GM18511 (cell line): ENCODE measurements around the gene SYNCRIP.
A peak's percentile ranks its signal among the peaks of the same experiment; 100 is the strongest.
"Not testable (repeated sequence)": the region's sequence is repeated elsewhere in the genome, so short reads cannot be mapped to it uniquely, and the experiment has no call there.

Experiments
- ATAC-seq: cut with Tn5 transposase; IDR thresholded peaks from one replicate; pipeline ENCODE4 v1.9.1; 2021; ENCODE audit warnings: mild to moderate bottlenecking, moderate library complexity; ENCODE audit not compliant: unreplicated experiment

The SYNCRIP gene

DNA sequence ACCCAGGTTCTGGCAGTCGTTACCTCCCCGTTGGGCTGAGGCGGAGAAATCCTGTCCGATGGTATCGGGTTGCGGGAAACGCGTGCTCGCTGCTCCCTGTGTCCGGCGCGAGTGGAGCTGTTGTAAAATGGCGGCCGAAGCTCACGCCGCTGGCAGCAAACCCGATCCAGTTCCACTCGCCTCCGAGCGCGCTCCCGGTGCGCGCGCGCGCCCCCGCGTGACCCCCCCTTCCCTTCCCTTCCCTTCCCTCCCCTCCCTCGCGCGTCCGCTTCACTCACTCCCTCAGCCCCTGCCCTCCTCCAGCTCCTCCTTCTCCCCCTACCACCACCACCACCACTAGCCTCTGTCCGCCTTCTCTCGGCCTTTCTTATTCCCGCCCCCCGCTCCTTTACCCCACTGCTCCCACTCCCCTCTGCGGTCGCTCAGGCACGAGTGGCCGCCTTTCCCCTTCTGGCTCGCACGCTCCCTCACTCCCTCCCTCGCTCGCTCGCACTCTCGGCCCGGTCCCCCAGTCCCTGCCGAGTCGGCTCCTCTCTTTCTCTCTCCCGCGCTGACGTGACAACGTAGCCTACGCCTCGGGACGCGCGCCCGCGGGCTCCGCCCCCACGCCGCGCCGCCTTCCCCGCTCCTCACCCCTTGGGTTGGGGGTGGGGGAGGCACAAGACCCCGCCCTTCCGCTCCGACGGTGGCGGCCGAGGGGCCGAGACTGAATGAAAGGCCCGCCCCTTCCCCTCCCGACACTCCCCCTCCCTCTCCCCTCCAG, at the start of gene SYNCRIP:
Gene SYNCRIP (minus strand): TSS at position 113 of the 763 bp plus-strand sequence. CDS start 1,447 bp downstream, outside the sequence.
- ATAC-seq, result peak; percentile 74

GRCh38 chr6:85691478-85691877, 48.8 kb upstream of the SYNCRIP start:
- ATAC-seq, result no peak

DNA sequence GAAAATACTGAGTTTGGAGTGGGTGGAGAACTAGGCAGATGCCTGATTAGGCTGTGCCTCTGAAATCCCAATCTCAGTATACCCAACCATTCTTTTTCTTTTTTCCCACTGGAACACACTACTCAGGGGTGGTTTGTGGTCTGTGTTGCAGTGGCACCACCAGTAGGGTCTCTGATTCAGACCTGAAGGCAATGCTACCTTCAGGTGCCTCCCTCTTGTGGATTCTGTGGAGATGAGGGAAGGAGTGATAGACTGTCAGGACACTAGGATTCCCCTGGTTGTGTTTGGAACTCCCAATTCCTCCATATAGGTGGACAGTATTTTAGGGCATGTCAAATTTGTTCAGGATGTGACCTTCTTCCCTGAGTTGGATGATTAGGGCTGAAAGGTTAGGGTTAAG, 47.4 kb upstream of the SYNCRIP start:
- no peak for ATAC-seq

DNA sequence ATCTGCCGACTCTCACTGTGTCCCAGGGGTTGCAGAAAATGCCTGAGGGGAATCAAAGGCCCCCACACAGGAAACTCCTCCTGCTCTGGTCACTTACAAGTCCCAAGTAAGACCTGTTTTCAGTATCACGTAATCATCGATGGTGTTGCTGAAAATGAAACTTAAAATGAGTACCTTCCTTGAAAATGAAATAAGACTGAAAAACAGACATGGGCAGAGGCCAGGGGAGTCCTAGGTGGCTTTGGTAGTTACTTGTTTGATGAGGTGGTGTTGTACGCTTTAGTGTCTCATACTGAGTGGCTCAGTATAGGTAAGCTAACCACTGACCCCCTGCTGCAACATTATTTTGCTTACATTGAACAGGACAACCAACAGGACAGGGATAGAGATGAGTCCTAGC, 43.0 kb upstream of the SYNCRIP start:
- peak; percentile 93 for ATAC-seq

DNA sequence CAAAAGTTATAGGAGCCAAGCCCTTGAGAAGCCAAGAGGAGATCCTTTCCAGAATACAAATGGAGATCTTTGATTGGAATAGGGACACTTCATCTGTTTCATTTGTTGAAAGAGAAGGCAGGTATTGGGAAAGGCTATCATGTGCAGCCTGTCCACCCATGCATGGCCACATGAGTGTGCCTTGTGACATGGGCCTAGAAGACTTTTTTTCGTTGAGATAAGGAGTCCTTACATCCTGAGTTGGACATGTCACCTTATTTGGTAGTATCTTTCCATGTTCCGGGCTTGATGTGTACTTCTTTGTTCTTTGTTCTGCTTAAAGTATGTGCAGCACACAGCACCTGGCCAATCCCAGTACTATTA, 42.1 kb upstream of the SYNCRIP start:
- no peak for ATAC-seq

- no peak for ATAC-seq
Observed at GRCh38 chr6:85684133-85684808, 41.6 kb upstream of the SYNCRIP start.

DNA sequence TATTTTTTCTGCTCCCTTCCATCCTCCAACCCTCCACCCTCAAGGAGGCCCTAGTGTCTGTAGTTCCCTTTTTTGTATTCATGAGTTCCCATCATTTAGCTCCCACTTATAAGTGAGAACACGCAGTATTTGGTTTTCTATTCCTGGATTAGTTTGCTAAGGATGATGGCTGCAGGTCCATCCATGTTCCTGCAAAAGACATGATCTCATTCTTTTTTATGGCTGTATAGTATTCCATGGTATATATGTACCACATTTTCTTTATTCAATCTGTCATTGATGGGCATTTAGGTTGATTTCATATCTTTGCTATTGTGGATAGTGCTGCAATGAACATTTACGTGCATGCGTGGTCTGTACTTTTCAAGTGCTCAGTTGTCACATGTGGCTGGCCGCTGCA, 39.2 kb upstream of the SYNCRIP start:
- not testable (repeated sequence) for ATAC-seq

- no peak for ATAC-seq
Observed at GRCh38 chr6:85680388-85680787, 37.7 kb upstream of the SYNCRIP start.

DNA sequence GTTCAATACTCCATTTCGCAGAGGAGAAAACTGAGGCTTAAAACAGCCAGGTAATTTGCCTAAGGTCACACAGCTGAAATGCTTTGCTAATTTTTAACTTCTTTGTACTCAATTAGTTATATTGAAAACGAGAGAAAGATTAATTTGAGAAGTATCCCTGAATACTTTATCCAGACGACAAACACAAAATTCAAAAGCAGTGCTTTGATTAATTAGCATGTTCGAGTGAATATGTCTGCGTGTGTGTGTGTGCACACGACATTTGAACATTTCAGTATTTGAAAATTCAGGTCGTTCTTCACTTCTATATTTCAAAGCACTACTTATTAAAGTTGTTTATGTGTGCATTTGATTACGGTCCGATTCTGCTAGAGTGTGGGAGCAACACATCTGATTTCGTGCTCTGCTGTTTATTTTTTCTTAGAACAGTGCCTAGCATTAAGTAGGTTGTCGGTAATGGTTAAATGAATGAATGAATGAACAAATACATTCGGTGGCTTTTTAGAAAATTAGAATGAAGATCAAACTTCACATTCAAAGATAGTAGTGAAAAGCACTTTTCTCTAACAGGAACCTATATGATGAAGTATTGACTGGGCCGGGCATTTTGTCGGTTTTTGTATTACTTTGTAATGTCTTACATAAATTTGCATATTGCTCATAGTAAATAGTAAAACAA, 36.9 kb upstream of the SYNCRIP start:
- no peak for ATAC-seq

DNA sequence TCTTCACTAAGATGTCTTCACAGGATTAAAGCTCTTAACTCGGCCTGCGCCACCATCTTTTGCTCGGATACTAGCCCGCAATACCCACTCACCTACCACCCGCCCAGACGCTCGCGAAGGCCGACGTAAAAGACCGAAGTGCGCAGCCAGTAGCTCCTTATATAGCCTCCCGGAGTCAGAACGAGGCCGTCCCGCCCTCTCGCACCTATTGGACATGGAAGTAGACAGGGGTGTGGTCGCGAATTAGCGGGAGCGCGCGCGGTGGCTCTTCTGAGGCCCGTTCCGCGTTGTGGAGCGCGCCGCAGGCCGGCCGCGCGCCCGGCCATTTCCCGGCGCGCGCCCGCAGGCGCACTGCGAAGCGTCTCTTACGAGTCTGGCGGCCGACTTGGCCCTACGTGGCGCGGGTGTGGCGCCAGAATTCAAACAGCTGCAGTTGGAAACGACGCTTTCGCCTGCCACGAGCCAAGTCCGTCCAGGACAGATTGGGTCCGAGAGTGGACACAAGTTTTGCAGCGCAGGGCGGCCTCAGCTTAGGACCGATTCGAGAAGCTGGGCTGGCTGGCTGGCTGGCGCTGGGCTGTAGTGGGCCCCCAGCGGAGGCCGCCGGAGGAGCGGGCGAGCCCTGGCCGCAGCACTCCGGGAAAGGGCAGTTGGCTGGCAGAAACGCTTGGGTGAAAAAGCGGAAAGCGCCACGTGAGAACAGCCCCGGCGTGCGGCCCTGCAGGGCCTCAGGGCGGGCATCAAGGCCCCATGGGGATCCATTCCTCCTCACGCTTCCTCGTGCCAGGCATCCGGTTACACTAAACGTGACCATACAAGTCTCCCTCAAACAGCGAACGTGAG, 36.1 kb upstream of the SYNCRIP start:
- ATAC-seq, result peak; percentile 82

DNA sequence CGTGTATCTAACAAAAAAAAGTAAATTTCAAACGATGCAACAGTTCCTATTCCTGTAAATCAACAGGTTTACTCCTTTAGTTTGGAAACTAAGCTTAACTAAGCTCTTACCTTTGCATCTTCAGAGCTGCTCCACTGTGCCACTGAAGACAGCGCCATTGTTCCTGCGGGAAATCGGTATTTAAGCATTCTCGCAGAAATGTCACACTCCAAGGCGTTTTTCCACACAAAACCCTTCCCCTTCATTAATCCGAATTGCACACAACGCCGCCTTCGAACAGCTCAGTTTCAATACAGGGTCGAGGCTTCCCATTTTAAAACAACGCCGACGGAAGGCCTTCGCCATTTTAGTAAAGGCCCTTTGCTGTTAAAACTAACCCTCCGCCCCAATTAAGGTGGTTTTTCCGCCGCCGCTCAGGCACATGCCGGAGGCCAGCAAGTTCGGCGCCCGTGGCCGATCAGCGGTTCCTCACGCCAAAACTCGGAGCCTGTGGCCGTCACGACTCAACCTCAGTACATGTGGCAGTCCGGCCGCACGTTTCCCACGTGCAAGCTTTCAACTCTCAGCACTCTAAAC, 35.4 kb upstream of the SYNCRIP start:
- no peak for ATAC-seq

- no peak for ATAC-seq
Observed at GRCh38 chr6:85677234-85677956, 34.7 kb upstream of the SYNCRIP start.

GRCh38 chr6:85676086-85676729, 33.5 kb upstream of the SYNCRIP start:
- no peak for ATAC-seq

DNA sequence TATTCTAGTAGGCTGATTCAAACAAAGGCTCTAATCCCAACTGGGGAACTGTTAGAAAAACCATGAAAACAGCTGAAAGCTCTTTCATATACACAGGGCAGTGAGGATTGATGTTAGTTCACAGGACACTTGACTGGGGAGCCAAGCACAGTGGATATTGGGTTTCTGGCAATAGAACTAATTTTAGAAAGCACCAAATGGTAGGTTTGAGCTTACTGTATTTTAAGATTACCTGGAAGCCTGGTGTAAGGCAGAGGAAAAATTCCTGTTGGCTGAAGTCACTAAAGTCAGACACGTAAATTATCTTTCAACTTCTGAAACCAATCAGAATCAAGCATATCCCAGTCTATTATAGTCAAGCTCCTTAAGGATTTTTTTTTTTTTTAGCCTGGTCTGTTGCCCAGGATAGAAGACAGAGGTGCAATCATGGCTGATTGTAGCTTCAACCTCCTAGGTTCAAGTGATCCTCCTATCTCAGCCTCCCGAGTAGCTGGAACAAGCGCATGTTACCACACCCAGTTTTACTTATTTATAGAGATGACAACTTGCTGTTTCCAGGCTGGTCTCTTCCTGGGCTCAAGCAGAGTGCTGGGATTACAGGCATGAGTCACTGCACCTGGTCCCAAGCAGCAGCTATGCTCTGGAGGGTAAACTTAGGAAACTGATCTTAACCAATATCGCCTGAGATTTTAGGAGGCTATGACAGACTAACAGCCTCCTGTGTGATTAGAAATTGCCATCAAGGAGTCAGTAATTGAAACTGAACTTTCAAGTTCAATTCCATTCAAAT, 32.5 kb upstream of the SYNCRIP start:
- no peak for ATAC-seq

- ATAC-seq, result no peak
Observed at GRCh38 chr6:85674604-85675003, 31.9 kb upstream of the SYNCRIP start.

- no peak for ATAC-seq
Observed at GRCh38 chr6:85673198-85674139, 30.8 kb upstream of the SYNCRIP start.

DNA sequence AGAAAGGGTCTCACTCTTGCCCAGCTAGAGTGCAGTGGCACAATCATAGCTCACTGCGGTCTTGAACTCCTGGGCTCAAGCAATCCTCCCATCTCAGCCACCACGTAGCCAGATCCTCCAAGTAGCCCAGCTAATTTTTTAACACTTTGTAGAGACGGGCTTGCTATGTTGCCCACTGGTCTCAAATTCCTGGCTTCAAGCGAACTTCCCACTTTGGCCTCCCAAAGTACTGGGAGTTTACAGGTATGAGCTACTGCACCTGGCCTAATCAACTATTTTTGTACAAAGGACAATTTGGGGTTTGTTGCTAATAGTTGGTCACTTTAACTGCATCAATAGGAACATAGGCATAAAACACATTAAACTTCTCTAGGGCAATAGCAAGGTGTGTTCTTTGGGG, 29.9 kb upstream of the SYNCRIP start:
- ATAC-seq, result no peak

DNA sequence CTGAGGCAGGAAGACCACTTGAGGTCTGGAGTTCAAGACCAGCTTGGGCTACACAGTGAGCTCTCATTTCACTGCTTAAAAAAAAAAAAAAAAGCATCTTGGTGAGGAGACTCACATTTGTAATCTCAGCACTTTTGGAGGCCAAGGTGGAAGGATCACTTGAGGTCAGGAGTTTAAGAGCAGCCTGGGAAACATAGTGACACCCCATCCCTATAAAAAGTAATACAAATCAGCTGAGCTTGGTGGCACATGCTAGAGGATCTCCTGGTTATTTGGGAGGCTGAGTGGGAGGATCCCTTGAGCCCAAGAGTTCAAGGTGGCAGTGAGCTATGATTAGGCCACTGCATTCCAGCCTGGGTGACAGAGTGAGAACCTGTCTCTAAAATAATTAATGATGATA, 29.4 kb upstream of the SYNCRIP start:
- no peak for ATAC-seq
